ENCODE results near the gene MYCBP2.

- TF ChIP-seq CTCF (conservative IDR thresholded peaks at IDR 0.05 in 1 of 2, IDR thresholded peaks at IDR 0.05 in 1 of 2; ENCODE audit: extremely low read depth in 1 of 2, insufficient read depth in 1 of 2, low read depth in 1 of 2, low read length in 2 of 2) (no peak), EZH2 (IDR thresholded peaks at IDR 0.05; ENCODE audit: borderline replicate concordance, low read length) (no peak)
These were observed 37.0 kb downstream of the MYCBP2 start for GRCh38 chr13:77289851-77290250.
